GM12873 (cell line): ENCODE data around the gene BEST2.

Experiments
- TF ChIP-seq, protein P1 (sequence below): IDR thresholded peaks from 2 replicates; pipeline ENCODE4 v1.5.1; 2012; ENCODE audit warnings: low read depth, mild to moderate bottlenecking, moderate library complexity, low read length, control low read depth; ENCODE audit not compliant: insufficient read depth; ENCODE audit errors: missing control alignments

The BEST2 gene

GRCh38 chr19:12751635-12752034, at the start of gene BEST2:
Gene BEST2, plus strand, starts transcription at chr19:12751791. Its CDS starts 802 bp downstream, at chr19:12752593.
- TF ChIP-seq, protein P1, sequence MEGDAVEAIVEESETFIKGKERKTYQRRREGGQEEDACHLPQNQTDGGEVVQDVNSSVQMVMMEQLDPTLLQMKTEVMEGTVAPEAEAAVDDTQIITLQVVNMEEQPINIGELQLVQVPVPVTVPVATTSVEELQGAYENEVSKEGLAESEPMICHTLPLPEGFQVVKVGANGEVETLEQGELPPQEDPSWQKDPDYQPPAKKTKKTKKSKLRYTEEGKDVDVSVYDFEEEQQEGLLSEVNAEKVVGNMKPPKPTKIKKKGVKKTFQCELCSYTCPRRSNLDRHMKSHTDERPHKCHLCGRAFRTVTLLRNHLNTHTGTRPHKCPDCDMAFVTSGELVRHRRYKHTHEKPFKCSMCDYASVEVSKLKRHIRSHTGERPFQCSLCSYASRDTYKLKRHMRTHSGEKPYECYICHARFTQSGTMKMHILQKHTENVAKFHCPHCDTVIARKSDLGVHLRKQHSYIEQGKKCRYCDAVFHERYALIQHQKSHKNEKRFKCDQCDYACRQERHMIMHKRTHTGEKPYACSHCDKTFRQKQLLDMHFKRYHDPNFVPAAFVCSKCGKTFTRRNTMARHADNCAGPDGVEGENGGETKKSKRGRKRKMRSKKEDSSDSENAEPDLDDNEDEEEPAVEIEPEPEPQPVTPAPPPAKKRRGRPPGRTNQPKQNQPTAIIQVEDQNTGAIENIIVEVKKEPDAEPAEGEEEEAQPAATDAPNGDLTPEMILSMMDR, result no peak

GRCh38 chr19:12703046-12703445, 48.5 kb upstream of the BEST2 start:
- TF ChIP-seq, protein P1, result no peak

GRCh38 chr19:12705169-12705568, 46.4 kb upstream of the BEST2 start:
- TF ChIP-seq, protein P1, result no peak

DNA sequence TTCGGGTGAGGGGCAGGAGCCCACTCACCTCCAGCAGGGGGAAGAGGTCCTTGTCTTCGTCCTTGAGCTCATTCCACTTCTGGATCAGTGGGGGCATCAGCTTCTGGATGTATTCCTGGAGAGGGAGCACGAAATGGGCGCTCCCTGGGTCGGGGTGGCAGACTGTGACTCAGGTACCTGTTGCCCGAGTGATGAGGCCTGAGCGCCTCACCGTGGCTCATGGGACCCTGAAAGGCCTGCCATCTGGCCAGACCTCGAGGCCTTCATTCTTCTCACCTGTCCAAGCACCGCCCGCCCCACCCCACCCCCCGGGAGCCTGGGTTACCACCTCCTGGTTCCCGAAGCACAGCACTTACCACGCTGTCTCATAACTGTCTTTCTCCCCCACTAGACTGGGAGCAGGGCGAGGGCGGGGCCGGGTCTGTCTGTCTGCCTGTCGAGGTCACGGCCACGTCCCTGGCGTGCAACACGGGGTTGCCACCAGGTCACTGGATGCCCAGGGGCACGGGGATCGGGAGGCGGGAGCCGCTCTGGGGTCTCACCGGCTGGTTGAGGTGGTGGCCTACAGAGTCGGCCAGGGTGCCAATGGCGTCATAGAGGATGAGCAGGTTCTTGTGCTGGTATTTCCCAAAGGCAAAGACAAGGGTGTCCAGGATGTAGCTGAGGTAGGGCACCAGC, 45.8 kb upstream of the BEST2 start:
- TF ChIP-seq, protein P1, result no peak

GRCh38 chr19:12706332-12706718, 45.3 kb upstream of the BEST2 start:
- TF ChIP-seq, protein P1, result no peak

GRCh38 chr19:12708641-12709040, 43.0 kb upstream of the BEST2 start:
- TF ChIP-seq, protein P1, result no peak

DNA sequence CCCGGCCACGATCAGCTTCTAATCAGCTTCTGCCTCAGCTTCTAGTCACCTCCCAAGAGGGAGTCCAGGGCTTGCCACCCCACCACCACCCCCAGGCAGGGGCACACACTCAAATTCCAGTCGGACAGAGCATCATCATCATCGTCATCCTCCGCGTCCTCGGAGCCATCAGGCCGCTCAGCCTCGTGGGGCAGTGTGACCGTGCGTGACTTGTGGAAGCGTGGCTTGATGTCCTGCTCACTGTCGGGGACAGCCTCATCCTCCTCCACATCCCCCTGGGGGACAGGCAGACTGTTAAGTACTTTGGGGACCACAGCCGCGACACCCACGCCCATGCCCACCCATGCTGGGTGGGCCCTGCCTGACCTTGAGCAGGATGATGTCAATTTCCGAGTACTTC, 40.4 kb upstream of the BEST2 start:
- TF ChIP-seq, protein P1, result no peak
